Putamen (tissue), 1 donor: ENCODE results near the gene GABRG3.
"Not testable (repeated sequence)": the region's sequence is repeated elsewhere in the genome, so short reads cannot be mapped to it uniquely, and the experiment has no call there.

Experiments used
- DNase-seq: peaks from one replicate; pipeline ENCODE4 v3.0.0-alpha.2; 2016; ENCODE audit warnings: low spot score

The GABRG3 gene

DNA sequence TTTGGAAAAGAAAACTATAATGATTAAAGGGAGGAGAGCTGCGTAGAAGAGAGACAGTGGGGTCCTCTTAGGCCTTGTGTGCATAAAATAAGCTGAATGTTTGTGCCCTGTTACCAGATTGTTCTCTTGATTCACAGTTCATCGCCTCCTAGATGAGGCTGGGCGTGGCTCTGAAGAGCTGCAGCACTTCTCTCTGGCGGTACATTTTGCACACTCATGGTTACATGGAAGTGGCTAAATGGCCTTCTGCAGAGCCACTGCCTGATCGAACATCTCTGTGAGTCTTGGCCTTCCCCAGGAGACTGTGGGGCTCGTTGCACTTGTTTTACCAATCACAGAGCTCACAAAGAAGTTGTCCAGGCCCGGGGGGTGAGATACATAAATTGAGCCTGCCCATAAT is 208.8 kb downstream of the GABRG3 start:
- no peak for DNase-seq

GRCh38 chr15:27182561-27183110 is 211.7 kb downstream of the GABRG3 start:
- no peak for DNase-seq

DNA sequence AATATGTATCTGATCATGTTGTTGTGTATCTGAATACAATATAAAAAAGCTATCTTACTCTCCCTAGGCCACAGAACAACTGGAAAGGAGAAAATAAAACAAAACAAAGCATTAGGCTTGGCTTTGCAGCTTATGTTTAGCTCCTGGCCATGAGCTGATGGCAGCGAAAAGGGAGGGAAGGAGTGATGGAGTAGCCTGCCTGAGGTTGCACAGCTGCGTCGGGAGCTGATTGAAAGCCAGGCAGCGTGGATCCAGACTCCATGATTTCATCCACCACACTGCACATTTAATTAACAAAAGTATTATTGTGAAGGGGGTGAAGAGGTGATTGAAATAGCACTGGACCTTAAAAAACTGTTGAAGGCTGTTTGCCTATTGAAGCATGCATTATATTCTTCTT is 212.2 kb downstream of the GABRG3 start:
- no peak for DNase-seq

DNA sequence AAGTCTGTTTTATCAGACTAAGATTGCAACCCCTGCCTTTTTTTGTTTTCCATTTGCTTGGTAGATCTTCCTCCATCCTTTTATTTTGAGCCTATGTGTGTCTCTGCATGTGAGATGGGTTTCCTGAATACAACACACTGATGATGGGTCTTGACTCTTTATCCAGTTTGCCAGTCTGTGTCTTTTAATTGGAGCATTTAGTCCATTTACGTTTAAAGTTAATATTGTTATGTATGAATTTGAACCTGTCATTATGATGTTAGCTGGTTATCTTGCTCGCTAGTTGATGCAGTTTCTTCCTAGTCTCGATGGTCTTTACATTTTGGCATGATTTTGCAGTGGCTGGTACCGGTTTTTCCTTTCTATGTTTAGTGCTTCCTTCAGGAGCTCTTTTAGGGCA is 220.5 kb downstream of the GABRG3 start:
- not testable (repeated sequence) for DNase-seq

- no peak for DNase-seq
These were observed 225.7 kb downstream of the GABRG3 start for GRCh38 chr15:27196691-27197090.

- DNase-seq, result no peak
These were observed 230.4 kb downstream of the GABRG3 start for GRCh38 chr15:27201425-27201824.

DNA sequence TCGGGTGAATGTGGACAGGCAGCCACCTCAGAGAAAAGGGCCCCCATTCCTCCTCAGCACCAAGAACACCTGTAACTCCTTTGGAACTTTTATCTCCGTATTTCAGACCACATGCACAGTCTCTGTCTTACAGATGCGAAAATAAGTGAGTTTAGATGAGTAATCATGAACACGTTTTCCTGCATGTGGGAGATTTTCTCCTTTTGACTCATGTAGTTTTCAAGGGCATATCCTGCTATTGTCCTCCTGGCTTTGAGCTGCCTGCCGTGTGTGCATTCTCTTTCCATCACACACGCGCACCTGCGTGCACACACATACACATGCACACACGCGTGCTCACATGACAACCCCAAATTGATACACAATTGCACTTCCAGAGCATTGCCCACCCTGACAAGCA is 239.2 kb downstream of the GABRG3 start:
- no peak for DNase-seq

DNA sequence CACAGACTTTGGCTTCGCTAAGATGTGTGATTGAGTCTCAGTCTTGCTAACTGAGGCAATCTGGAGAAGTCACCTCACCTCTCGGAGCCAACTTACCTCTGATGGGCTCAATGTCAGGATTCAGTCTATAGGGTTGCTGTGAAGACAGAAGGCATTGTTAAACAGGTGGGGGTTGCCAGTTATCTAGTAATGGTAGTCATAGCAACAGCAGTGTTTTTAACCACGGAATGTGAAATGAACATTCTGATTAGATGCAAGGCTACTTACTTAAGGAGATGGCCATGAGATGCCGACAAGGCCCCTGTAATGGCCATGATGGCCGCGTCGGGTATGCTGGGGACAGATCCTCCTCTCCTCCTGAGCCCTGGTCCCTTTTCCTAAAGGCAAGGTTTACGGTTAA is 243.1 kb downstream of the GABRG3 start:
- DNase-seq, result no peak

GRCh38 chr15:27214961-27215360 is 244.0 kb downstream of the GABRG3 start:
- no peak for DNase-seq

DNA sequence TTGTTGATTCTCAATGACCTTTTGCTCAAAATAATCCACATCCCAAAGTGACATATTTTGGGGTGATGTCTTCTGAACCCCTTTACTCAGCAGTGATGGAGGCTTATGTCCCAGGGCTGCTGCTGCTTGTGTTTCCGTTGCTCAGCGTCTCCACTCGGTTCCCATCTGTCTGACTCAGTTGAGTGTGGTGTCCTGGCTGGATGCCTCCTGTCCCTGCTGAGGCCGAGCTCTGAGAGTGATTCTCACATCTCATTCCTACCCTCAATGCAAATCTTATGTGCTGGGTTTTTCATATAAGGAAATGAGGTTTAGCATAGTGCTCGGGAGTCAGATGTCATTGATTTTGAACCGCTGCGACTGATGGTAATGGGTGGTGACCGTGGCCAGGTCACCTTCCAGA is 247.4 kb downstream of the GABRG3 start:
- DNase-seq, result no peak

DNA sequence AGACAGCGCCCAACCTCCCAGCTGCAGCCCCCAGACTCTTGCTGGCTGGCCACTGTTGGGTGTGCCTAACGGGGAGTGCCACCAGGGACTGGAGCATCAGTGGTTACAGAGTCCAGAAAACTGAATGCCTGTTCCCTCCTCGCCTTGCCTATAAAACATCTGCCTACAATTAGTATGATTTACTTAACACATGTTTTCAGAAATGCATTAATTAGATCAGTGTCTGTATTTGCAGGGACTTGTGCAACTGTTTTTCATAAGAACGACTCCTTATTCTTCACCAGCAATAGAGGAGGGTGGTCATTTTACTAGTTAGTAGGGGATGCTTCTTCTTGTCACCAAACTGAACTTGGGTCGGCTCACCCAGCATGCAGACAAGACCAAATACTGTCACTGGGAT is 248.7 kb downstream of the GABRG3 start:
- DNase-seq, result no peak

- no peak for DNase-seq
These were observed 249.2 kb downstream of the GABRG3 start for GRCh38 chr15:27220199-27220598.

DNA sequence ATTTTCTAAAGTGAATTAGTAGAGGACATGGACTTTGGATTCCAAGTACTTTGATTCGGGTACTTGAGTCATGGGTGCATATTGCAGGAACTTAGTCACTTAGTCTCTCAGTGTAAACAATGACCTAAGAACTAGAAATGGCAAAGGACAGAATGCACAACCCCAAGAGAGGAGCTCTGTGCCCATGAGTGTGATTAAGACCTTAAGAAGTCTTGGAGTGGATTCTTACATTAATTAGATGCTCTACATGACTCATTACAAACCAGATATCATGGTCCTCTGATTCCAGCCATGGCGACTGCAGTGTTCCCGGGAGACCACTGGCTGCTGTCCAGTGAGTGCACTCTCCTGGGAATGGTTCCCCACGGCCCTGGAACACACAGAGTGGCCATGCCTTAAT is 251.5 kb downstream of the GABRG3 start:
- DNase-seq, result no peak

DNA sequence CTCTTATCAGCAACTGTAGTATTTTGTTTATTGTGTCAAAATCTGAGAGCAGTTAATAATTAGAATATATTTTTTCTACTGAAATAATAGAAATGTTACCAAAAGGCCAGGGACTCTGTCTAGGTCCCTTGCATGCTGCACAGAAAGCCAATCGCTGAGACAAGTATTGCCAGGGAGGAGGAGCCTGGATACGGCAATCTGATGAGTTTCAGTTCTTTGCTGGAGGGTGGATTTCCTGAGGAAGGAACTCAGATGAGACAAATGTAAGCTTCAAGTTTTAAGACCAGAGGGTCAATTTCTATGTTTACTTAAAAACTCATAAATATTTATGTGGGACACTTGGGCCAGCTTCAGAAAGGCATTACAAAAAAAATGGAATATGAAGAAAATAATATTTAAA is 252.2 kb downstream of the GABRG3 start:
- no peak for DNase-seq

GRCh38 chr15:27231811-27232210 is 260.8 kb downstream of the GABRG3 start:
- DNase-seq, result no peak

GRCh38 chr15:27232876-27233275 is 261.9 kb downstream of the GABRG3 start:
- no peak for DNase-seq

DNA sequence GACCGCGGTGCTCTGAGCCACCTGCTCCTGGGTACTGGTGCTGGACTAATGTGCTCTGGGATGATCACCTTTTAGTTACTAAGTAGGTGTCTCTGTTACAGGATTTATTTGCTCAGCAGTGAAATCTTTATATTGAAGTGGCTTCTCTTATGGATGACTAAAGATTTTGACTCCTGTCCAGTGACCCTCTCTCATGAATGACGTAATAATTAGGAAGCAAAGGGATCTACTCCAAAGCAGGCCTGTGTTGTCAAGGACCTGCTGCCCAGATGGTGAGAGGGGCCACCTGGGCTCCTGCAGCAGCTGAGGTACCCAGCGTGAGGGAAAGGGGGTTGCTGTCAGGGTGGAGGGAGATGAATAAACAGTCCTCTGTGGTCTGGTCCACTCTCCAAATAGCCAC is 263.6 kb downstream of the GABRG3 start:
- no peak for DNase-seq

GRCh38 chr15:27235161-27235560 is 264.2 kb downstream of the GABRG3 start:
- DNase-seq, result no peak

GRCh38 chr15:27235681-27236080 is 264.7 kb downstream of the GABRG3 start:
- DNase-seq, result no peak

DNA sequence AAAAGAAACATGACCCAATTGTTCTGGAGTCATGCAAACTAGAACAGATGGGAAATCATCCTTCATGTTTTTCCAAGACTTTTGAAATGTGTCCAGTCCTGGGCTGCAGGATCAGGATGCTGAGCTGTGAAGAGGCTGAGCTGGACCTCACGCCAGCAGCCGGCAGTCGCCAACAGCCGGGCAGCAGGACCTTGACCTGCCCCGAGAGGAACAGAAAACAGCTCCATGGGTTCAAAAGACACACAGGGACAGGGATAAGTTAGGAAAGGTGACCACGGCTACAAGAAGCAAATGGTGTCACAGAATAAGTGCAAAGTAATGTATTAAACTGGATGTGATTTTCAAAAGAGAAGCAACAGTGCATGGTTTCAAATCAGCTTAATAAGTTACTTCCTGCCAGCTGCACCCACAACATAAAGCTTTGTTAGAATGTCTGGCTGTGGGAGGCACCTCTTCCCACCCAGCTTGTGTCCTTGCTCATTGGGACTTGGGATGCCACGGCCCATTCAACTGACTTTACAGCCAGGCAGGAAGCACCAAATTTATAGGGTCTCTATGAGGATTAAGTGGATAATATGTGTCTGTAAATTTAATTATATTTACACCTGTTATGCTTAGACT is 266.4 kb downstream of the GABRG3 start:
- DNase-seq, result no peak

GRCh38 chr15:27238209-27238608 is 267.2 kb downstream of the GABRG3 start:
- no peak for DNase-seq

DNA sequence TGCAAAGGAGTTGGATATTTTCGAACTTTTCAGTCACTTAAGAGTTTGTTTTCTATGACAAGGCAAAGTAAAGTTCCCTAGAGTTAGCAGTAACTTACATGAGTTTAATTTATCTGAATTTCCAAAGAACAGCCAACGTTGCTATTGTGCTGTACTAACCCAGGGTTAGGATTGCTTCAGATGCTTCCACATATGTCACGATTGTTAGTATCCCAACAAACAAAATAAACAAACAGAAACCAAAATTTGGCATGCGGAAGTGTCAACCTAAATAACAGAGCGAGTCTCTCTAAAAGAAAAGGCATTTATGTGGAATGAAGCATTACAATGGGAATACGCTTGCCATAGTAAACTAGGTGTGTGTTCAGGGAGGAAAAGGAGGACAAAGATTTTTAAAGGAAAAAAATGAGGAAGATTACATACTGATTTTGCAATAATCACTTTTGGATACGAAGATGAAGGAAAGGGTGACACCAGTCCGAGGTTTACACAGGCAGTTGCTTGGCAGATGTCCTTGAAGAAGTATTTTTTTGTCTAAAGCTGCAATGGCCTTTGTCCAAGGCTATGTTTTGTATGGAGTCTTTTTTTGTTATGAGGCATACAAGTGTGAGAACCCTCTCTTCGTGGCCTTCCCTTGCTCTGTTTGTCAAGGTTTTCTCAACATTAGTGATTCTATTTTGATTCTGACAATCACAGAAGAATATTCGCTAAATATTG is 267.9 kb downstream of the GABRG3 start:
- no peak for DNase-seq

GRCh38 chr15:27241943-27242342 is 271.0 kb downstream of the GABRG3 start:
- no peak for DNase-seq

DNA sequence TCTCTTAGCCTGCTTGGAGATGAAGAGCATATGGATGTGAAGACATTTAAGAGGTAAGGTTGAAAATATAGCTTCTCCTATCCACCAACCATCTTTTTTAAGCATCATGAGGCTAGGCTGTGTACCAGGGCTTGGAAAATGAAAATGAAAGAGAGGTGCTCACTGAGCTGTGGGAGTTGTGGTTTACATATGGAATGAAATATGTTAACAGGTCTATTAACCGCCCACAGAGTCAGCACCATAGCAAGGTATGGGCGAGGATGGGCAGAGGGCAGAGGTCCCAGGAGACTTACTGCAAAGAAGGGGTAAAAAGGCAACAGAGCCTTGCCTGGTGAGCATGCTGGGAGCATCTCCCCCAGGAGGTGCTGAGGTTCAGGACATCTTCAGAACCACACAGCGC is 273.1 kb downstream of the GABRG3 start:
- DNase-seq, result no peak
